GM23248 (cell line): ENCODE data around the gene TEPSIN.
"Not testable (repeated sequence)": the region's sequence is repeated elsewhere in the genome, so short reads cannot be mapped to it uniquely, and the experiment has no call there.

Source experiments
- EZH2 ChIP-seq: fragments of 200-600 bp; sonication (generic); IDR thresholded peaks from 2 replicates; pipeline ENCODE4 v1.6.1; 2018; ENCODE audit warnings: antibody characterized with exemption, mild to moderate bottlenecking; ENCODE audit not compliant: insufficient read depth, poor library complexity, severe bottlenecking
- EZH2phosphoT487 ChIP-seq: fragments of 200-600 bp; sonication (generic); IDR thresholded peaks from 2 replicates; pipeline ENCODE4 v1.6.1; 2018; ENCODE audit warnings: antibody characterized with exemption, moderate library complexity, mild to moderate bottlenecking, low read depth; ENCODE audit not compliant: insufficient read depth

DNA sequence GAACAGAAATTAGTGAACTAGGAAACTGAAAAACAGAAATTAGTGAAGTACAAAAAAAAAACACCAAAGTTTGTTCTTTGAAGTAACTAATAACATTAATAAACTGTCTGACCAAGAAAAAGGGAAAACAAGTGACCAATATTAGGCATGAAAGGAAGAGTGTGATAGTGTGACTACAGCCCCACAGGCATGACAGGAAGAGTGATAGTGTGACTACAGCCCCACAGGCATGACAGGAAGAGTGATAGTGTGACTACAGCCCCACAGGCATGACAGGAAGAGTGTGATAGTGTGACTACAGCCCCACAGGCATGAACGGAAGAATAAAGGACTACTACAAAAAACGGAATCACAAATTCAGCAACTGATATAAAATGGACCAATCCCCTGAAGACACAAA lies 11.2 kb downstream of the TEPSIN start:
- not testable (repeated sequence) for TF ChIP-seq EZH2, EZH2phosphoT487
